ENCODE data around the gene MNT. TPM values are rescaled to one million over a fixed set of nuclear protein-coding genes. Genes with fewer than 3 reads are reported as not detected.

The MNT gene
- total and polyA plus RNA-seq, 9 of the 15 experiments (the other 6 are each of a cell fraction or from before 2014, with no cell fraction given) = 0.18 to 23.8 (median 5.3) TPM

GRCh38 chr17:2392252-2393173 lies 8.3 kb downstream of the MNT start (continued):
- TF ChIP-seq TSHZ1 (CRISPR knock-in tag; IDR thresholded peaks at IDR 0.05) (no peak), SRSF3 (IDR thresholded peaks at IDR 0.05; ENCODE audit: insufficient read depth, low read length) (no peak), HNRNPLL (IDR thresholded peaks at IDR 0.05; ENCODE audit: low read depth, low read length, poor library complexity, severe bottlenecking) (no peak), CBFB (CRISPR knock-in tag; IDR thresholded peaks at IDR 0.05) (no peak), ESRRB (CRISPR knock-in tag; IDR thresholded peaks at IDR 0.05; ENCODE audit: borderline replicate concordance) (no peak), POLR2G (IDR thresholded peaks at IDR 0.05; ENCODE audit: low read depth, low read length) (peak; percentile 57), ZNF224 (CRISPR knock-in tag; IDR thresholded peaks at IDR 0.05) (no peak), USF2 (CRISPR knock-in tag; IDR thresholded peaks at IDR 0.05) (no peak), SMAD2 (IDR thresholded peaks at IDR 0.05; ENCODE audit: low read depth, low read length) (no peak), ZNF277 (CRISPR knock-in tag; IDR thresholded peaks at IDR 0.05; ENCODE audit: borderline replicate concordance) (no peak), RAD51 (IDR thresholded peaks at IDR 0.05; ENCODE audit: borderline replicate concordance, low read depth) (no peak), NCOA4 (IDR thresholded peaks at IDR 0.05; ENCODE audit: partially characterized antibody) (no peak), SIN3B (IDR thresholded peaks at IDR 0.05; ENCODE audit: low read depth) (no peak), HMGN3 (IDR thresholded peaks at IDR 0.05; ENCODE audit: borderline replicate concordance, extremely low read depth, insufficient read length, low read depth, low read length) (peak; percentile 72), NCOR1 (IDR thresholded peaks at IDR 0.05) (peak; percentile 60), RNF2 (IDR thresholded peaks at IDR 0.05) (peak; percentile 34; the same call in 1 of the 2 replicates), ZNF347 (CRISPR knock-in tag; IDR thresholded peaks at IDR 0.05; ENCODE audit: low read depth) (no peak), E4F1 (CRISPR knock-in tag; IDR thresholded peaks at IDR 0.05; ENCODE audit: borderline replicate concordance) (no peak), PHF8 (IDR thresholded peaks at IDR 0.05; ENCODE audit: borderline replicate concordance, low read length) (peak; percentile 57; the same call in 1 of the 2 replicates)

All from K562 (cell line).